Measurements from ENCODE around the gene KCNK3. TPM values are rescaled to one million over a fixed set of nuclear protein-coding genes. Genes with fewer than 3 reads are reported as not detected.

KCNK3 gene
- total RNA-seq, 1 experiment from 2014 or later: not detected

- H3K4me3 Mint-ChIP-seq (ENCODE audit: unreplicated experiment): no peak overlapping the region
- ChIA-PET CTCF (interaction anchor here (1.0 to 1.4 kb wide), 4 partner anchors 9 to 130 kb away, joined by 3 to 5 read pairs (median 4); no protein-coding TSS in a partner anchor), POLR2A (no interaction called here)
- peaks cover 6% of the 10 kb centered on the region for H3K4me1 Mint-ChIP-seq (ENCODE audit: insufficient read depth, unreplicated experiment)
- TF ChIP-seq, protein P1, sequence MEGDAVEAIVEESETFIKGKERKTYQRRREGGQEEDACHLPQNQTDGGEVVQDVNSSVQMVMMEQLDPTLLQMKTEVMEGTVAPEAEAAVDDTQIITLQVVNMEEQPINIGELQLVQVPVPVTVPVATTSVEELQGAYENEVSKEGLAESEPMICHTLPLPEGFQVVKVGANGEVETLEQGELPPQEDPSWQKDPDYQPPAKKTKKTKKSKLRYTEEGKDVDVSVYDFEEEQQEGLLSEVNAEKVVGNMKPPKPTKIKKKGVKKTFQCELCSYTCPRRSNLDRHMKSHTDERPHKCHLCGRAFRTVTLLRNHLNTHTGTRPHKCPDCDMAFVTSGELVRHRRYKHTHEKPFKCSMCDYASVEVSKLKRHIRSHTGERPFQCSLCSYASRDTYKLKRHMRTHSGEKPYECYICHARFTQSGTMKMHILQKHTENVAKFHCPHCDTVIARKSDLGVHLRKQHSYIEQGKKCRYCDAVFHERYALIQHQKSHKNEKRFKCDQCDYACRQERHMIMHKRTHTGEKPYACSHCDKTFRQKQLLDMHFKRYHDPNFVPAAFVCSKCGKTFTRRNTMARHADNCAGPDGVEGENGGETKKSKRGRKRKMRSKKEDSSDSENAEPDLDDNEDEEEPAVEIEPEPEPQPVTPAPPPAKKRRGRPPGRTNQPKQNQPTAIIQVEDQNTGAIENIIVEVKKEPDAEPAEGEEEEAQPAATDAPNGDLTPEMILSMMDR (IDR thresholded peaks at IDR 0.05; ENCODE audit: unreplicated experiment): no peak
- H3K9me3 Mint-ChIP-seq (ENCODE audit: unreplicated experiment): no peaks in the 10 kb centered on the region
- intact Hi-C loops (cut with micrococcal nuclease): no loop called here
- peaks cover 17% of the 10 kb centered on the region for H3K27me3 Mint-ChIP-seq (ENCODE audit: insufficient read depth, unreplicated experiment)
- DNase-seq (ENCODE audit: unreplicated experiment): no peak
- H3K36me3 Mint-ChIP-seq (ENCODE audit: insufficient read depth, unreplicated experiment): no peaks in the 10 kb centered on the region
- no TSS peak for BruUV-seq (replicated peaks)
- no peak overlapping the region for H3K27ac Mint-ChIP-seq (ENCODE audit: low read depth, unreplicated experiment)
These were observed 43.5 kb downstream of the KCNK3 start for GRCh38 chr2:26735883-26736588.

DNA sequence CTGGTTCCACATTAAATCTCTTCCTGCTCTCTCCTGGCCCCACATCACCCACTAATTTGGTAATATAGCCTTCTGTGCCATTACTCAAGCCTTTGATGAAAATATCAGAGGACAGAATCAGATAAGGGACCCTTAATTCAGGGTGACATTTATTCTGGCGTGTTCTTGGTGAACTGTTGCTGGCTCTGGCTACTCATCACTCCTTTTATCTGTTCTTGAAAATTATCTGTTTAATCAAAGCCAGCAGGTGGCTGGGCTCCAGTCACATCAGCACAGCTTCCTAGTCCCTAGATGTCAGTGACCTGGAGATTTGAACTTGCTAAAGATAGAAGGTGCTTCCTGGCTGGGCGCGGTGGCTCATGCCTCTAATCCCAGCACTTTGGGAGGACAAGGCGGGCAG, 44.7 kb downstream of the KCNK3 start:
- Mint-ChIP-seq H3K4me3 (ENCODE audit: unreplicated experiment) (no peak overlapping the region), H3K27ac (ENCODE audit: low read depth, unreplicated experiment) (no peak overlapping the region), H3K4me1 (ENCODE audit: insufficient read depth, unreplicated experiment) (peaks cover 6% of the 10 kb centered on the region), H3K36me3 (ENCODE audit: insufficient read depth, unreplicated experiment) (no peaks in the 10 kb centered on the region), H3K9me3 (ENCODE audit: unreplicated experiment) (no peaks in the 10 kb centered on the region), H3K27me3 (ENCODE audit: insufficient read depth, unreplicated experiment) (peaks cover 12% of the 10 kb centered on the region)
- intact Hi-C loops (cut with micrococcal nuclease): no loop called here
- ChIA-PET CTCF (interaction anchor here (1.6 kb wide), 1 partner anchor 132 kb away, joined by 10 read pairs; no protein-coding TSS in a partner anchor), POLR2A (no interaction called here)
- BruUV-seq (replicated peaks): no TSS peak
- TF ChIP-seq, protein P1 (IDR thresholded peaks at IDR 0.05; ENCODE audit: unreplicated experiment): no peak
- no peak for DNase-seq (ENCODE audit: unreplicated experiment)

- BruUV-seq (replicated peaks): no TSS peak
- DNase-seq (ENCODE audit: unreplicated experiment): no peak
- Mint-ChIP-seq H3K27ac (ENCODE audit: low read depth, unreplicated experiment) (no peak overlapping the region), H3K4me1 (ENCODE audit: insufficient read depth, unreplicated experiment) (peaks cover 6% of the 10 kb centered on the region), H3K9me3 (ENCODE audit: unreplicated experiment) (no peaks in the 10 kb centered on the region), H3K4me3 (ENCODE audit: unreplicated experiment) (no peak overlapping the region), H3K27me3 (ENCODE audit: insufficient read depth, unreplicated experiment) (no peaks in the 10 kb centered on the region), H3K36me3 (ENCODE audit: insufficient read depth, unreplicated experiment) (no peaks in the 10 kb centered on the region)
- ChIA-PET POLR2A (no interaction called here), CTCF (interaction anchor here (0.5 to 11.1 kb wide), 3 partner anchors 20 to 133 kb away, joined by 3 to 305 read pairs (median 10); no protein-coding TSS in a partner anchor)
- TF ChIP-seq, protein P1 (IDR thresholded peaks at IDR 0.05; ENCODE audit: unreplicated experiment): no peak
- intact Hi-C loops (cut with micrococcal nuclease): no loop called here
These were observed 46.0 kb downstream of the KCNK3 start for GRCh38 chr2:26738481-26738880.

DNA sequence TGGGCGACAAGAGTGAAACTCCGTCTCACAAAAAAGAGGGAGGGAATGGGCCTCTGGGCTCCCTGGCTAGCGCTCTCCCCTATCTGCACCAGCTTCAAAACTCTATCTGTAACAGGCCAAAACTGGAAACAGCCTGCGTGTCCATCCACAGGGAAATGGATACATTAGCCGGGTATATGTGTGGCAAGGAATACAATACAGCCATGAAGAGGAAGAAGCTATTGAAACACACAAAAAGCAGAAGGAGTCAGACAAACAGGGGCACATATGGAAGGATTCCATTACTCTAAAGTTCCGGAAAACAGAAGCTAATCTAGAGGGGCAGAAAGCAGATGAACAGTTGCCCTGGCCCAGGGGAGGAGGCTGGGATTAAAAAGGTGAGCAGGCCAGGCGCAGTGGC, 47.0 kb downstream of the KCNK3 start:
- TF ChIP-seq, protein P1 (IDR thresholded peaks at IDR 0.05; ENCODE audit: unreplicated experiment): no peak

More for the DNA sequence above, 47.0 kb downstream of the KCNK3 start:
- POLR2A ChIA-PET: no interaction called here
- CTCF ChIA-PET: interaction anchor here (11.1 kb wide), 1 partner anchor 134 kb away, joined by 305 read pairs; no protein-coding TSS in a partner anchor
- BruUV-seq (replicated peaks): no TSS peak
- Mint-ChIP-seq H3K4me3 (ENCODE audit: unreplicated experiment) (no peak overlapping the region), H3K27me3 (ENCODE audit: insufficient read depth, unreplicated experiment) (no peaks in the 10 kb centered on the region), H3K27ac (ENCODE audit: low read depth, unreplicated experiment) (no peak overlapping the region), H3K36me3 (ENCODE audit: insufficient read depth, unreplicated experiment) (no peaks in the 10 kb centered on the region), H3K4me1 (ENCODE audit: insufficient read depth, unreplicated experiment) (peaks cover 6% of the 10 kb centered on the region), H3K9me3 (ENCODE audit: unreplicated experiment) (no peaks in the 10 kb centered on the region)
- intact Hi-C loops (cut with micrococcal nuclease): no loop called here
- DNase-seq (ENCODE audit: unreplicated experiment): no peak

Measured in MCF 10A (cell line).